HepG2 (cell line): Measurements from ENCODE around the gene DHTKD1. TPM values are rescaled to one million over a fixed set of nuclear protein-coding genes. Genes with fewer than 3 reads are reported as not detected.

ENCODE experiments used
- AKAP8 ChIP-seq: sonication (generic); formaldehyde crosslinking; IDR thresholded peaks from 2 replicates; pipeline ENCODE4 v1.5.1; 2020; ENCODE audit warnings: mild to moderate bottlenecking, missing genetic modification reagents
- EEA1 ChIP-seq: sonication (generic); formaldehyde crosslinking; IDR thresholded peaks from 2 replicates; pipeline ENCODE4 v1.5.1; 2020; ENCODE audit warnings: mild to moderate bottlenecking, missing genetic modification reagents, borderline replicate concordance
- GATAD2A ChIP-seq: IDR thresholded peaks from 2 replicates; pipeline ENCODE4 v1.6.1; 2016
- KDM5A ChIP-seq: fragments of 200-600 bp; sonication (generic); IDR thresholded peaks from 2 replicates; pipeline ENCODE4 v1.7.0; 2018; ENCODE audit warnings: antibody characterized with exemption, mild to moderate bottlenecking, low read length, borderline replicate concordance
- MNT ChIP-seq: fragments of 450-650 bp; IDR thresholded peaks from 2 replicates; pipeline ENCODE4 v1.6.1; 2016
- MTA1 ChIP-seq: sonication (generic); formaldehyde crosslinking; IDR thresholded peaks from 2 replicates; pipeline ENCODE4 v1.4.0; 2020; ENCODE audit warnings: missing genetic modification reagents, mild to moderate bottlenecking, borderline replicate concordance
- MXD4 ChIP-seq: IDR thresholded peaks from 2 replicates; pipeline ENCODE4 v1.6.1; 2016; ENCODE audit warnings: mild to moderate bottlenecking, missing biosample characterization, missing genetic modification reagents
- NR0B2 ChIP-seq: sonication (generic); formaldehyde crosslinking; IDR thresholded peaks from 2 replicates; pipeline ENCODE4 v1.4.0; 2020; ENCODE audit warnings: mild to moderate bottlenecking, missing genetic modification reagents
- REL ChIP-seq: sonication (generic); formaldehyde crosslinking; conservative IDR thresholded peaks from 2 replicates; pipeline ENCODE4 v1.8.0; 2022; ENCODE audit warnings: mild to moderate bottlenecking, missing genetic modification reagents, moderate library complexity
- ZNF331 ChIP-seq: sonication (generic); formaldehyde crosslinking; IDR thresholded peaks from 2 replicates; pipeline ENCODE4 v1.4.0; 2020; ENCODE audit warnings: missing genetic modification reagents
- ZNF703 ChIP-seq: sonication (generic); formaldehyde crosslinking; IDR thresholded peaks from 2 replicates; pipeline ENCODE4 v1.5.1; 2020; ENCODE audit warnings: missing genetic modification reagents, mild to moderate bottlenecking, moderate library complexity, borderline replicate concordance
- ZNF850 ChIP-seq: sonication (generic); formaldehyde crosslinking; conservative IDR thresholded peaks from 2 replicates; pipeline ENCODE4 v1.9.0; 2021; ENCODE audit warnings: mild to moderate bottlenecking, missing genetic modification reagents
- polyA plus RNA-seq, 8 experiments: library from polyadenylated mRNA; depleted of rRNA in 3 of 8; stranded (reverse) in 7 of 8; unstranded in 1 of 8; fragments of >200 nt; fragmentation: Illumina TruSeq in 4 of 8; extraction: Trizol in 4 of 8; gene quantifications; 2 replicates each; pipeline versions ENCODE4 v1.2.1 to v1.2.3, GENCODE V29; 2011 to 2016; ENCODE audit warnings: low read depth in 4 of 8, missing spikeins in 1 of 8, mixed read lengths in 1 of 8; ENCODE audit not compliant: insufficient read depth in 1 of 8
- total RNA-seq, 5 experiments: library from RNA; depleted of rRNA; stranded (reverse); fragments of >200 nt; fragmentation: Illumina TruSeq; extraction: Trizol; gene quantifications; 2 replicates each; pipeline ENCODE4 v1.2.3, GENCODE V29; 2016; ENCODE audit warnings: low read depth in 1 of 5
- TF ChIP-seq, protein P1 (sequence below): sonication (generic); formaldehyde crosslinking; IDR thresholded peaks from 2 replicates; pipeline ENCODE4 v1.5.0; 2020; ENCODE audit warnings: mild to moderate bottlenecking, low read depth, missing genetic modification reagents, borderline replicate concordance
- TF ChIP-seq, protein P2 (sequence below): sonication (generic); formaldehyde crosslinking; IDR thresholded peaks from 2 replicates; pipeline ENCODE4 v1.5.0; 2020; ENCODE audit warnings: mild to moderate bottlenecking, missing genetic modification reagents
- TF ChIP-seq, protein P3 (sequence below), 2 experiments: fragments of 450-650 bp in 1 of 2; sonication (generic) in 1 of 2; formaldehyde crosslinking; IDR thresholded peaks; 2 replicates each; pipeline versions ENCODE4 v1.5.0 to v1.8.0; 2020 to 2022; ENCODE audit warnings: mild to moderate bottlenecking in 1 of 2, missing genetic modification reagents in 1 of 2
- TF ChIP-seq, protein P4 (sequence below): IDR thresholded peaks from 2 replicates; pipeline ENCODE4 v1.6.1; 2016; ENCODE audit warnings: mild to moderate bottlenecking

DHTKD1 gene
- total and polyA plus RNA-seq, 2 of the 13 experiments (the other 11 are each of a cell fraction or from before 2014, with no cell fraction given): 9.6 to 14.1 TPM

- TF ChIP-seq, protein P1, sequence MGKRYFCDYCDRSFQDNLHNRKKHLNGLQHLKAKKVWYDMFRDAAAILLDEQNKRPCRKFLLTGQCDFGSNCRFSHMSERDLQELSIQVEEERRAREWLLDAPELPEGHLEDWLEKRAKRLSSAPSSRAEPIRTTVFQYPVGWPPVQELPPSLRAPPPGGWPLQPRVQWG (CRISPR knock-in tag): no peak
- TF ChIP-seq MXD4 (CRISPR knock-in tag): peak; percentile 48; the same call in 1 of the 2 replicates
- no peak for TF ChIP-seq EEA1
- no peak for TF ChIP-seq MNT
- no peak for TF ChIP-seq NR0B2 (CRISPR knock-in tag)
- TF ChIP-seq, protein P2, sequence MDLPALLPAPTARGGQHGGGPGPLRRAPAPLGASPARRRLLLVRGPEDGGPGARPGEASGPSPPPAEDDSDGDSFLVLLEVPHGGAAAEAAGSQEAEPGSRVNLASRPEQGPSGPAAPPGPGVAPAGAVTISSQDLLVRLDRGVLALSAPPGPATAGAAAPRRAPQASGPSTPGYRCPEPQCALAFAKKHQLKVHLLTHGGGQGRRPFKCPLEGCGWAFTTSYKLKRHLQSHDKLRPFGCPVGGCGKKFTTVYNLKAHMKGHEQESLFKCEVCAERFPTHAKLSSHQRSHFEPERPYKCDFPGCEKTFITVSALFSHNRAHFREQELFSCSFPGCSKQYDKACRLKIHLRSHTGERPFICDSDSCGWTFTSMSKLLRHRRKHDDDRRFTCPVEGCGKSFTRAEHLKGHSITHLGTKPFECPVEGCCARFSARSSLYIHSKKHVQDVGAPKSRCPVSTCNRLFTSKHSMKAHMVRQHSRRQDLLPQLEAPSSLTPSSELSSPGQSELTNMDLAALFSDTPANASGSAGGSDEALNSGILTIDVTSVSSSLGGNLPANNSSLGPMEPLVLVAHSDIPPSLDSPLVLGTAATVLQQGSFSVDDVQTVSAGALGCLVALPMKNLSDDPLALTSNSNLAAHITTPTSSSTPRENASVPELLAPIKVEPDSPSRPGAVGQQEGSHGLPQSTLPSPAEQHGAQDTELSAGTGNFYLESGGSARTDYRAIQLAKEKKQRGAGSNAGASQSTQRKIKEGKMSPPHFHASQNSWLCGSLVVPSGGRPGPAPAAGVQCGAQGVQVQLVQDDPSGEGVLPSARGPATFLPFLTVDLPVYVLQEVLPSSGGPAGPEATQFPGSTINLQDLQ (CRISPR knock-in tag): no peak
- no peak for TF ChIP-seq MTA1 (CRISPR knock-in tag)
- no peak; the same call in 1 of the 2 replicates for TF ChIP-seq ZNF331
- no peak for TF ChIP-seq REL (CRISPR knock-in tag)
- TF ChIP-seq, protein P3, sequence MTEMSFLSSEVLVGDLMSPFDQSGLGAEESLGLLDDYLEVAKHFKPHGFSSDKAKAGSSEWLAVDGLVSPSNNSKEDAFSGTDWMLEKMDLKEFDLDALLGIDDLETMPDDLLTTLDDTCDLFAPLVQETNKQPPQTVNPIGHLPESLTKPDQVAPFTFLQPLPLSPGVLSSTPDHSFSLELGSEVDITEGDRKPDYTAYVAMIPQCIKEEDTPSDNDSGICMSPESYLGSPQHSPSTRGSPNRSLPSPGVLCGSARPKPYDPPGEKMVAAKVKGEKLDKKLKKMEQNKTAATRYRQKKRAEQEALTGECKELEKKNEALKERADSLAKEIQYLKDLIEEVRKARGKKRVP (CRISPR knock-in tag; IDR thresholded peaks at IDR 0.05): no peak
- TF ChIP-seq KDM5A: peak; percentile 90; the same call in 1 of the 2 replicates
- TF ChIP-seq GATAD2A (CRISPR knock-in tag): peak; percentile 11; the same call in 1 of the 2 replicates
- TF ChIP-seq ZNF850 (CRISPR knock-in tag): no peak
- no peak for TF ChIP-seq AKAP8 (CRISPR knock-in tag)
- no peak for TF ChIP-seq ZNF703 (CRISPR knock-in tag)
- TF ChIP-seq, protein P4, sequence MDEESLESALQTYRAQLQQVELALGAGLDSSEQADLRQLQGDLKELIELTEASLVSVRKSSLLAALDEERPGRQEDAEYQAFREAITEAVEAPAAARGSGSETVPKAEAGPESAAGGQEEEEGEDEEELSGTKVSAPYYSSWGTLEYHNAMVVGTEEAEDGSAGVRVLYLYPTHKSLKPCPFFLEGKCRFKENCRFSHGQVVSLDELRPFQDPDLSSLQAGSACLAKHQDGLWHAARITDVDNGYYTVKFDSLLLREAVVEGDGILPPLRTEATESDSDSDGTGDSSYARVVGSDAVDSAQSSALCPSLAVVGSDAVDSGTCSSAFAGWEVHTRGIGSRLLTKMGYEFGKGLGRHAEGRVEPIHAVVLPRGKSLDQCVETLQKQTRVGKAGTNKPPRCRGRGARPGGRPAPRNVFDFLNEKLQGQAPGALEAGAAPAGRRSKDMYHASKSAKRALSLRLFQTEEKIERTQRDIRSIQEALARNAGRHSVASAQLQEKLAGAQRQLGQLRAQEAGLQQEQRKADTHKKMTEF: peak; percentile 81; the same call in 1 of the 2 replicates
Measured at GRCh38 chr10:12042797-12043651, 25.7 kb upstream of the DHTKD1 start, which contains the start of gene UPF2 (continued).
